Stimulated activated CD4-positive, alpha-beta T cell treated with anti-CD3 and anti-CD28 coated beads, Interleukin-15, amount 100 ng/mL, for 48 hours (primary cell): ENCODE data around the gene COG5.

ENCODE experiments used
- DNase-seq, 2 donors: peaks; one replicate each; pipeline ENCODE4 v3.0.0-alpha.2; 2020; ENCODE audit warnings: low read depth in 2 of 2

The COG5 gene

GRCh38 chr7:107394276-107394675 lies 169.4 kb downstream of the COG5 start:
- no peak for DNase-seq

GRCh38 chr7:107392830-107393229 lies 170.9 kb downstream of the COG5 start:
- DNase-seq: no peak

GRCh38 chr7:107390916-107391315 lies 172.8 kb downstream of the COG5 start:
- no peak for DNase-seq

- DNase-seq: no peak
Measured at GRCh38 chr7:107388604-107389003, 175.1 kb downstream of the COG5 start.

- DNase-seq: no peak
Measured at GRCh38 chr7:107387573-107388219, 176.0 kb downstream of the COG5 start.

- DNase-seq: no peak
Measured at GRCh38 chr7:107387128-107387527, 176.6 kb downstream of the COG5 start.

- no peak for DNase-seq
Measured at GRCh38 chr7:107386548-107387102, 177.1 kb downstream of the COG5 start.

- no peak for DNase-seq
Measured at GRCh38 chr7:107384025-107384424, 179.7 kb downstream of the COG5 start.

- DNase-seq: no peak
Measured at GRCh38 chr7:107383203-107383602, 180.5 kb downstream of the COG5 start.

GRCh38 chr7:107381453-107381852 lies 182.3 kb downstream of the COG5 start:
- DNase-seq: no peak

- no peak for DNase-seq
Measured at GRCh38 chr7:107373354-107373753, 190.4 kb downstream of the COG5 start.

- DNase-seq: no peak
Measured at GRCh38 chr7:107372298-107372697, 191.4 kb downstream of the COG5 start.

- DNase-seq: no peak
Measured at GRCh38 chr7:107370816-107371215, 192.9 kb downstream of the COG5 start.

- no peak for DNase-seq
Measured at GRCh38 chr7:107364787-107365186, 198.9 kb downstream of the COG5 start.

- no peak for DNase-seq
Measured at GRCh38 chr7:107359520-107360316, 204.0 kb downstream of the COG5 start.

- no peak for DNase-seq
Measured at GRCh38 chr7:107355616-107356015, 208.1 kb downstream of the COG5 start.

- DNase-seq: no peak
Measured at GRCh38 chr7:107354640-107355039, 209.1 kb downstream of the COG5 start.

GRCh38 chr7:107353701-107354100 lies 210.0 kb downstream of the COG5 start:
- no peak for DNase-seq

- DNase-seq: no peak
Measured at GRCh38 chr7:107345898-107346297, 217.8 kb downstream of the COG5 start.

- DNase-seq: no peak
Measured at GRCh38 chr7:107344799-107345198, 218.9 kb downstream of the COG5 start.

GRCh38 chr7:107344286-107344685 lies 219.4 kb downstream of the COG5 start:
- no peak for DNase-seq

- no peak for DNase-seq
Measured at GRCh38 chr7:107338080-107338479, 225.6 kb downstream of the COG5 start.
